Esophagus squamous epithelium (tissue), 5 donors: ENCODE measurements around the gene SCG5. TPM values are rescaled to one million over a fixed set of nuclear protein-coding genes. Genes with fewer than 3 reads are reported as not detected.

ENCODE experiments used
- DNase-seq: peaks from one replicate; lab custom pipeline; 2025; lab: John Stamatoyannopoulos, UW
- H3K27ac ChIP-seq, 4 donors: fragments of 200-600 bp; sonication (generic); one replicate each; pipeline ENCODE4 v1.5.1; 2016 to 2019; ENCODE audit warnings: mild to moderate bottlenecking in 1 of 4
- H3K27me3 ChIP-seq, 4 donors: fragments of 200-600 bp; sonication (generic); 1 replicate in 3 of 4; 2 replicates in 1 of 4; pipeline versions ENCODE4 v1.5.1 to v1.6.0; 2017 to 2021; ENCODE audit warnings: antibody characterized with exemption in 1 of 4
- H3K36me3 ChIP-seq, 3 donors: fragments of 200-600 bp; sonication (generic); one replicate each; pipeline ENCODE4 v1.5.1; 2016 to 2019
- H3K4me1 ChIP-seq, 3 donors: fragments of 200-600 bp; sonication (generic); one replicate each; pipeline ENCODE4 v1.5.1; 2017 to 2019
- H3K4me3 ChIP-seq, 4 donors: fragments of 200-600 bp; sonication (generic); 1 replicate in 3 of 4; 2 replicates in 1 of 4; pipeline ENCODE4 v1.5.1; 2016 to 2019; ENCODE audit warnings: mild to moderate bottlenecking in 2 of 4, moderate library complexity in 1 of 4
- H3K9me3 ChIP-seq, 3 donors: fragments of 200-600 bp; sonication (generic); one replicate each; pipeline ENCODE4 v1.5.1; 2016 to 2019
- CTCF ChIP-seq, 6 experiments: fragments of 450-650 bp in 4 of 6; fragments of 200-600 bp in 2 of 6; sonication (generic) in 2 of 6; IDR thresholded peaks; one replicate each; pipeline ENCODE4 v1.5.1; 2016 to 2019; ENCODE audit warnings: antibody characterized with exemption in 6 of 6, mild to moderate bottlenecking in 4 of 6, moderate library complexity in 4 of 6
- POLR2A ChIP-seq, 4 donors: fragments of 450-650 bp; IDR thresholded peaks; one replicate each; pipeline ENCODE4 v1.6.1; 2017; ENCODE audit warnings: antibody characterized with exemption in 4 of 4, mild to moderate bottlenecking in 4 of 4, moderate library complexity in 3 of 4
- WGBS, 2 donors: methylation state at CpG; one replicate each; pipeline ENCODE4 v1.1.5; 2018; 5-methylcytosine and 5-hydroxymethylcytosine counted together
- intact Hi-C: fragments of 100-400 bp; cut with DNase I; formaldehyde crosslinking; loops from one replicate; pipeline ENCODE4 v1.15.0; 2022
- total RNA-seq, 4 donors: library from RNA; depleted of rRNA; stranded (reverse); fragments of >200 nt; gene quantifications; one replicate each; pipeline ENCODE4 v1.1.0, GENCODE V29; 2016
- donor health status: DM: yes; HTN: yes; CAD: no.

SCG5 gene
- total RNA-seq, 4 donors from 2014 or later: 1.1 TPM; not detected in 3

GRCh38 chr15:32687556-32687955, 46.0 kb downstream of the SCG5 start:
- Histone ChIP-seq H3K4me1 (peaks cover 0 to 8% (median 0%) of the 10 kb centered on the region in 3 donors), H3K9me3 (no peaks in the 10 kb centered on the region), H3K27ac (no peak overlapping the region), H3K27me3 (no peaks in the 10 kb centered on the region), H3K36me3 (no peaks in the 10 kb centered on the region), H3K4me3 (no peak overlapping the region)
- intact Hi-C loops: no loop called here
- no peak for DNase-seq
- WGBS, 2 donors: 38 to 52% methylated on average over 5 of the region's 5 CpGs
- TF ChIP-seq POLR2A (IDR thresholded peaks at IDR 0.05): no peak
- no peak for TF ChIP-seq CTCF (IDR thresholded peaks at IDR 0.05)

GRCh38 chr15:32688151-32688639, 46.7 kb downstream of the SCG5 start:
- Histone ChIP-seq H3K27me3 (no peaks in the 10 kb centered on the region), H3K27ac (no peak overlapping the region), H3K4me3 (no peak overlapping the region), H3K9me3 (no peaks in the 10 kb centered on the region), H3K4me1 (peaks cover 0 to 8% (median 0%) of the 10 kb centered on the region in 3 donors), H3K36me3 (no peaks in the 10 kb centered on the region)
- no peak for DNase-seq
- TF ChIP-seq CTCF (IDR thresholded peaks at IDR 0.05) (no peak), POLR2A (IDR thresholded peaks at IDR 0.05) (no peak)
- intact Hi-C loops: no loop called here
- WGBS, 2 donors: 39 to 45% methylated on average over 2 of the region's 2 CpGs

GRCh38 chr15:32690941-32691688, 49.6 kb downstream of the SCG5 start:
- TF ChIP-seq CTCF (IDR thresholded peaks at IDR 0.05) (no peak), POLR2A (IDR thresholded peaks at IDR 0.05) (no peak)
- 59 to 65% methylated on average over 8 of the region's 8 CpGs for WGBS, 2 donors

GRCh38 chr15:32691689-32692038, 50.2 kb downstream of the SCG5 start:
- Histone ChIP-seq H3K4me3 (no peak overlapping the region), H3K27ac (no peak overlapping the region), H3K27me3 (no peaks in the 10 kb centered on the region), H3K36me3 (no peaks in the 10 kb centered on the region), H3K4me1 (no peaks in the 10 kb centered on the region), H3K9me3 (no peaks in the 10 kb centered on the region)
- DNase-seq: no peak
- intact Hi-C loops: no loop called here
- WGBS, 2 donors: 81 to 92% methylated on average over 10 of the region's 10 CpGs
- no peak for TF ChIP-seq POLR2A (IDR thresholded peaks at IDR 0.05)
- no peak for TF ChIP-seq CTCF (IDR thresholded peaks at IDR 0.05)

More at GRCh38 chr15:32690941-32691688, 49.6 kb downstream of the SCG5 start:
- intact Hi-C loops: no loop called here
- Histone ChIP-seq H3K4me3 (no peak overlapping the region), H3K27me3 (no peaks in the 10 kb centered on the region), H3K9me3 (no peaks in the 10 kb centered on the region), H3K4me1 (no peaks in the 10 kb centered on the region), H3K27ac (no peak overlapping the region), H3K36me3 (no peaks in the 10 kb centered on the region)
- no peak for DNase-seq

- Histone ChIP-seq H3K27me3 (no peaks in the 10 kb centered on the region), H3K27ac (no peak overlapping the region), H3K4me1 (no peaks in the 10 kb centered on the region), H3K9me3 (no peaks in the 10 kb centered on the region), H3K4me3 (no peak overlapping the region), H3K36me3 (no peaks in the 10 kb centered on the region)
- TF ChIP-seq CTCF (IDR thresholded peaks at IDR 0.05): no peak
- no peak for TF ChIP-seq POLR2A (IDR thresholded peaks at IDR 0.05)
- intact Hi-C loops: no loop called here
- 90 to 100% methylated on average over 2 of the region's 2 CpGs for WGBS, 2 donors
- DNase-seq: no peak
Observed at GRCh38 chr15:32692286-32692685, 50.8 kb downstream of the SCG5 start.
